Fibroblast of skin of right biceps (primary cell): ENCODE data around the gene KDM4C.

ENCODE experiments used
- DNase-seq: peaks from one replicate; pipeline ENCODE4 v3.0.0-alpha.2; 2013

KDM4C gene

DNA sequence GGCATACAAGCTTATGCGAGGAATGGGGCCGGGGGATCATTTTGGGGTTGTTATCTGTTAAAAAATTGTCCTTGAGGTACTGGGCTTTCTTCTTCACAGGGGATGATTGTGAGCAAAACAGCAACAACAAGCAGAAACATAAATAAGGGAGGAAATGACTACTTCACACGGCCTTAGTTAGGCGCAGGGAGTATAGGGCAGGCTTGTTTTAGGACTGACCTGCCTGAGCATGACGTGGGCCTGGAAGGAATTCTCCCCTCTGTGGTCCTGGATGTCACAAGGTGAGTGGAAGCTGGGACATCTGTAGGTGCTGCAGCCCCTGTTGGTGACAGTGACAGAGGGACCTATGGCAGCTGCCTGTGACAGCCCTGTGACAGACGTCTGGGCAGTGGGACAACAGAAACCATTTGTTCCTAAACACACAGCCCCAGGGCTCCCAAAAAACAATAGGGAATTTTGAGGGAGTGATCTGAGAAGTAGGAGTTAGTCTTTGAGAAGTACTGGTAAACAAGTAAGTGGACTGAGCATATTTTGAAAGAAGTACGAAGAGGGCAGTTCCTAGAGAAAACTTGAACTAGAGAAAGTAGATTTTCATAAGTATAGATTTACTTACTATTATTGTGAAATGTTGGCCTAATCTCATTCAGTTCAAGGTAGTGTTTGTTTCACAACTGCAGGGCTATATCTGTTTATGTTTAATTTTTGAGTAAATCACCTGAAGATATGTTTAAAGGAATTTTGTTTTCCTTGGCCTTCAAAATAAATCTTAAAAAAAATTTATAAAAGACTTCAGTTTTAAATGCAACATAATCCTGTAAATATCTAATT is 113.1 kb downstream of the KDM4C start:
- no peak for DNase-seq

DNA sequence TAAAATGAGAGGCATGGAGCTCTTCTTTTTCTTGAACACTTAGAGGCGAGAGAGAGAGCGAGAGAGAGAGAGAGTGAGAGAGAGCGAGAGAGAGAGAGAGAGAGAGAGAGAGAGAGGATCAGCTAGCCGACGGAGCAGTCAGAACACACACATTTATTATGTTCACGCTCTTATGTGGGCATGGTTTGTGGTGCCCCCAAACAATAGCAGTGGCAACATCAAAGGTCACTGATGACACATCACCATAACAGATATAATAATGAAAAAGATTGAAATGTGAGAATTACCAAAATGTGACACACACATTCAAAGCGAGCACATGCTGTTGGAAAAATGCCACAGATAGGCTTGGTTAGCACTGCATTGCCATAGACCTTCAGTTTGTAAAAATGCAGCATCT is 116.1 kb downstream of the KDM4C start:
- peak; percentile 36 for DNase-seq

DNA sequence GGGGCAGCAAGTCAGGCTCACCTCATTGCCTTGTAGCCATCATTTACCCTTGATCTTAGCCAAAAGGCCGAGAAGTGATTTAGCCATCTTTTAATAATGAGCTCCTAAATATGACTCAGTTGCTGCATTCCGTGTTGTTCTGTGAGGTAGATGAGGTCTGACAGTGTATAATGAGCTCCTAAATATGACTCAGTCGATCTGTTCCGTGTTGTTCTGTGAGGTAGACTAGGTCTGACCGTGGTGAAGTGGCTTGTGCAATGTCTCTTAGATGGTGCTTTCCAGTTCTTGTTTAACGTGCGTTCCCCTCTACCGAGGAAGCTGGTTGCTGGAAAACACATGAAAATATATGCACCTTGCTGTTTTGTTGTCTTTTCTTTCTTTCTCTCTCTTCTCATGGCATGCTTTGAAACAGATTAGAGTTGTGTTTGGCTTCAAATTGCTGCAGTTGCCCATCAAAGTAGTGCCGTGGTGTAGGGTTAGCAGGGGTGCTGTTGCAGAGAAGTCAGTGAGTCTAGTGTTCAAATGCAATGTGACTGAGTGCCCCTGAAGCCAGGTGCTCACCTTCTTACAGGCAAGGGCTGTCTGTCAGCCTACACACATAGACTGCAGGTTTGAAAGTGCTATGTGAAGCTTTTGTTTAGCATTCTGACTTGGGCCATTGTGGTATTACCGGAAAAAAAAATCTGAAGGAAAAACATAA is 118.6 kb downstream of the KDM4C start:
- DNase-seq = peak; percentile 6

DNA sequence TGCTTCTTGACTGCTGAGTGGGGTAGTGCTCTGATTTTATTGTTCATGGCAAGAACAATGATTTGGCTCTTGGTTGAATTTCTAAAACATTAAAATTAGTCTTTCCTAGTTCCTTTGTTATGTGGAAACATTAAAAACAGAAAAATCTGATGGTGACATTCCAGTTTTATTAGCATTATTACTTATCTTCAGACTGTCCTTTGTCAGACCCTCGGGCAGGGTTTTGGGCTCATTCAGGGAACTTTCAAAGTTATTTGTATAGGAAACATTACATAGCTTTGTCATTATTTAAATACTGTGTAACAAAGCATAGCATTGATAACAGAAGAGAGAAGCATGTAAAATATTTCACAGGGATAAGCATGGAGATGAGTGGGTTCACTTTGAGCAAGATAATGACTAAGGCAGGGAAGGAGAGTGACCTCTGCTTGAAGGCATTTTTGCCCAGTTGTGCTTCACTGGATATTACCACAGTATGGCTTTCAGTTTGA is 119.9 kb downstream of the KDM4C start:
- DNase-seq = peak; percentile 52

DNA sequence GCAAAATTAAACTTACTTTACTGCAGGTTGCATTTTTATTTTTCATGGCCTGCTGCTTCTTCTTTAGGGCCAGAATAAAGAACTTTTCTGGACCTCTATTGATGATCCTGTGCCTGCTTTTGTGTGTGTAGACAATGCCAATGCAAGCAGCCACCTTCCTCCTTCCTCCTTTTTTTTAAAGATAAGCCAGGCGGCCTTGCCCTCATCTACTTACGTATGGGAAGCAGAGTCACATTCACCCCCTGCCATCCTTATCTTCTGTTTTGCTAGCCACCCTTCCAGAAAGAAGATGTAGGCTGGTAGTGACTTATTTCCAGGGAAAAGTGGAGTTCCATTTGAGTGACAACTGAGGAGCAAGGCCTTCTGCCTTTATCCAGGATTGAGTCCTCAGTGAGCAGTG is 122.9 kb downstream of the KDM4C start:
- DNase-seq = no peak

DNA sequence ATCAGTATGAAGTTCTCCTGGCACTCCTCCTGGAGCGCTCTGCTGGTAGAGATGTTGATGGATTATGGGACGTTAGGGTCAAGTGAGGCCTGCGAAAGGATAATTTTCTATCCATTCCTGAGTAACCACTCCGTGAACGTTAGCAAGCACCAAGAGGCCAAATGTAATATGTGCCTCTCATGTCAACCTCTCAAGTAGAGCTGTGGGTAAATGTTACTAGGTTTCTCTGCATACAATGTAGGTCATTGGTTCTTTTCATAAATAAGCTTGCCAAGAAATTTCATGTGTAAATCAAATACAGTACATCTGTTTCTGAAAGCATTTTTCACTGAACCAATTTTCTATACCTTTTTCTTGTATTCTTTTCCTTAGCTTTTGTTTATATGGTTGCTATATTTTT is 126.3 kb downstream of the KDM4C start:
- no peak for DNase-seq

DNA sequence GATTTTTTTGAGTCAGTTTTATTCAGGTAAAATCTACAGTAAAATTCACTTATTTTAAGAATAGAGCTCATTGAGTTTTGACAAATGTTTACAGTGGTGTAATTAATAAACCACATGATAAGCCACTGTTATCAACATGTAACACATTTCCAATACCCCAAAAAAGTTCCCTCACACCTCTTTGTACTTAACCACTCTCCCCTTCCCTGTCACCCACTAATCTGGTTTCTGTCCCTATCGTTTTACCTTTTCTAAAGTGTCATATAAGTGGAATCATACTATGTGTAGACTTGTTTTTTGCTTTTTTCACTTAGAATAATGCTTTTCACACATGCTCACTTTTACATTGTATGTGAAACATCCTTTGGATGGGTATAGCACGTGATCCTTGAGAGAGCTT is 127.2 kb downstream of the KDM4C start:
- DNase-seq = no peak

DNA sequence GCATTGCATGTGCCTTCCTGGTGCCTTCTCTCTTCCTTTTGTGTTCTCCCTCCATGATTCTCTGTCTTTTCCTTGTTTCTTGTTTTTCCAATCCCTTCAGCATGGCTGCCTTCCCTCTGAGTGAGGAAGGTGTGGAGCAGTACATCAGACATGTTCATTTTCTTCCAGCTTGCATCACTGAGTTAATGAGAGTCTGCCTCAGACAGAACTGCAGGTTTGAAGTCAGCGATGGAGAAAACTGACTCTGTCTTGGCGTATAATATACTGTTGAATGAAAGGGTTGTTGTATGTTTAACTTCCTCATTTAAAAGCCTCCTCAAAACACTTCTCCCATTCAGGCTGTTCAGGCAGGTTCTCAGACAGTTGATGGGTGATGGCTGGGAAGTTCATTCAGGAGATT is 129.3 kb downstream of the KDM4C start:
- no peak for DNase-seq

DNA sequence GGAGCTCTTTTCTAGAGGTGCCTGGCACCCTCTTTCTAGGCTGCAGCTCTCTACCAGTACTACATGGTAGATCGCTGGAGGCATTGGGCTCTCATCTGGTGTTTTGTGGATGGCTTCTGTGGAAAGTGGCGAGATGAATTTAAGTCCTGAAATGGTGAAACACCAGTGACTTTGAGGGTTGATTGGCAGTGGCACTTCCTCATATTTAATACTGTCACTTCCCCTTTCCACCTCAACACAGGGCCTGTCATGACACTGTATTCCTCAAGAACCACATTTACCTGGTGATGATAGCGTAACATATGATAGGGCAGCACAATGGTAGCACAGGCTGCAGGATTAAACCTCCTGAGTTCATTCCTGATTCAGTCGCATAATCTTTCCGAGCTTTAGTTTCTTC is 132.1 kb downstream of the KDM4C start:
- DNase-seq = no peak

DNA sequence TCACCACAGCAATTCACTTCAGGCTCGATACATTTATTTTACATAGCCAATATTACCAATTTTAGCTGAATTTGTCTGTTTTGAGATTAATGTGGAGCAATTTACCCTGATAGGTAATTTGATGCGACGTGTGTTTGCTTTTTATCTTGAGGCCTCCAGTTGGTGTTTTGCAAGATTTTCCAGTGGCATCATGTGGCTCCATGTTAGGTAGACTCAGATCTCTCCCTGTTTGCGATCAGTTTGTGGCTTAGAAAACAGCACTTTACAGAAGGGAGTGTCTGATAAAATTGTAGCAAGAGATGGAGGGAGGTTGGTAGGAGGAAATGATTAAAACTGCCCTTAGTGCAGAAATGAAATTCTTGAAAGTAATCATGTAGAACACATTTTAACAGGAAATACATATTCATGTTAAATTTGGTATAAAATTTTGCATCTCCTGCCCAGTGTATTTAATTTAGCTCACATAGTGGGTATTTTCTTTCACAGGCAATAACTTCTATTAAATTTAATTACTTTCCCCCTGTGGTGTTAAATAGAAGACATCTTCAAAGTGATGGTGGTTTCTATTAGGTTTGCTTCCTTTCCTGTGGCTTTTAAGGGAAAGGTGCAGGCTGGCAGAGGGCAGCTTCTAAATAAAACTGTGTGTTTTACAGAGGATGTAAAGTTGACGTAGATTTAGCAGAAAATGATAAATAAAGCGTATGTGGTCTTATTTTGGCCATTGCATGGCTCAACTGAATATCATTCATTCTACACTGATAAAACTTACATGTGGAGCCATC is 135.8 kb downstream of the KDM4C start:
- DNase-seq = no peak

DNA sequence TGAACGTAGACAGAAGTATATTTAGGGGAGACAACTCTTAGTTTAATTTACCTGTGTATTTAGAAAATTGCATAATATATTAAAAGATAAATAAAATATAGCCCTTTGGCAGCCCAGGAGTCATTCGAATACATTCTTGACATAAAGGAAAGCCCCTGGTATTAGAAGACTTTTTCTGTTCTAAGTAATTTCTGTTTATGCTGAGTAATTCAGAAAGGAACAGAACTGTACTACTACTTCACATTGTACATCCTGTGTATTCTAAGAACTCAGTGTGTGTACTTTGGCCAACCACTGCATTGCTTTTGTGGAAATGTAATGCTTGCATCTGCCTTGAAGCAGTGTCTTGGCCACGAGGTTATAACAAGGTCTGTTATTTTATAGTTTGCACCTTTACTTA is 136.4 kb downstream of the KDM4C start:
- no peak for DNase-seq

DNA sequence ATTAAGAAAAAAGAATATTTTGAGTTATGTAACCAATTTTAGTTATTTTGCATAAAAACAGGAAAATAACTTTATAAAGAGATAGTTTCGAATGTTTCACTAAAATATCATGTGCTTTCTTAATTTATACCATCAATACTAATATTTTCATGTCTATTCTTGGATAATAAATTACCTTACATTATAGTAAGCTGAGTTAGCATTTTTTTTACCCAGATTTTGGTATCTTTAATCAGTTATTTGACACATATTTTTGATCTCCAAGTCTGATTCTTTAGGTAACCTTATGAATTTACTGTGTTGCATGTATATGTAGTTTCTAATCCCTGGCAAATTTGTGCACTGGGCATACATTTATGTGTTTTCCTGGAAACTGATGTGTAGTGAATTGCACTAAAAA is 138.0 kb downstream of the KDM4C start:
- DNase-seq = no peak

DNA sequence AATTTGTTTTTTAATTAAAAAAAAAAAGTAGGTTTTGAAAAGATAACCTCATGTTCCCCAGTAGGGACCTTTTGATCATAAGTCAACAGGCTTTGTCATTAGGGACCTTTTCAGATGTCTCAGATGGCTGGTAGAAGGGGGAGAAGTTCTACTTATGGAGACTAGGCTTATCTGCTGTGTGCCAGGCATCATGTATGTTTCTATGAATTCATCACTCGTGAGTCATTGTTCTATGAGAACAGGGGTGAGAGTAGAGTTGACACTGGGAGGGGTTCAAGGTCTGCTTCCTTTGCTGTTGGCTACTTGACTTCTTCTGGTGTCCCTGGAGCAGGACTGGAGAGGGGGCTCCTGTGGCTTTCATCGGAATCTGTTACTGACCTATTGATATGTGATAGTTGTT is 138.8 kb downstream of the KDM4C start:
- DNase-seq = peak; percentile 9

DNA sequence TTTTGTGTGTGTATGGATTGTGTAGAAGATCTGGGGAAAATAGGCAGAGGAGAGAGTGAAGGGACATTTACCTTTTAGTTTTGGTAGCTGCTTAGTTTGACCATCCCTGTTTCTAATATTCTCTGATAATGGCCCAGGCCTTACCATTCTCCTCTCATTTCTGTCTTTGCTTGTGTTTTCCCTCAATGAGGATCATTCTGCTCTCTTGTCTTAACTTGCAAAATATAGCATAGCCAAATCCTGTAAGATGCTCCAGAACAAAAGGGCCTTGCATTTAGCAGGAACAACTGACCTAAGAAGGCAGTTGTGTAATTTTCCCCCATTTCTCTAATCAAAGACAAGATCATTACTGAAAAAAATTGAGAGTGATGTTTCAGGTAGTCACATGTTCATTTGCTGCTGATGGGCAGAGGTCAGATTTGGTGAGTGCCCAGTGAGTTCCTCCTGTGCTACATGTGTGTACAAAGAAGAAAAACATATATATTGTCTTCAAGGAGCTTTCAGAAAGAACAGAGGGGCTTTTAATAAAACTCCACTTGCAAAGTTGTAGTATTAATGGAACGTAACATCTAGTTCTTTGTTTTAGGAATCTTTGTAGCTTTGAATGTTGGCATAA is 139.5 kb downstream of the KDM4C start:
- DNase-seq = no peak

DNA sequence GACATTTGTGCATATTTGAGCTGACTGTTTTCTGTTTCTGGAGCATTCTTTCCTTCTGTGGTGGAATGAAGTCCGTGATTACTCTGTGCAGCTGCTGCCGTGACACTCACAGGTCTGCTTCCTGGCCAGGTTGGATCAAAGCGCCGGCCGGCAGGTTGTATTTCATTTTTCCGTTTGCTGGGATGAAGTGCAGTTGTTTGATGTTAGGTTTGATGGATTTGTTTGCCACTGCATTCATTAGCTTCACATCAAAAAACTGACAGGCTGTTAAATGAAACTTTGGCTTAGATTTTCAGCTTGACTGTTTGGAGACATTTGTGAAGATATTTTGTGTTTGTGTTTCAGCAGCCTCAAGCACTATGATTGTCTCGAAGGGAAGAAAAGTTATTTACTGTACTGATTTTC is 140.1 kb downstream of the KDM4C start:
- no peak for DNase-seq

DNA sequence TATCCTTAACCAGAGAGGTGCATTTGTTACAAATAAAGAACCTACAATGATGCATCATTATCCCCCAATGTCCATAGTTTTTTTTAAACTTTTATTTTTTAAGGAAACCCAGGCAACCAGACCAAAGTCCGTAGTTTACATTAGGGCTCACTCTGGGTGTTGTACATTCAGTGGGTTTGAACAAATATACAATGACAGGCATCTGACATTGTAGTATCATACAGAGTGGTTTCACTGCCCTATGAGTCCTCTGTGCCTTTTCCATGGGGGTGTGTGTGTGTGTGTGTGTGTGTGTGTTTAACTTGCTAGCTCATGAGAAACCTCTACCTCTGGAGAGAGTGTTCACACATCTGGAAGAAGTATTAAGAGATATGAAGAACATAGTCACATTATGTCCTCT is 141.5 kb downstream of the KDM4C start:
- no peak for DNase-seq

DNA sequence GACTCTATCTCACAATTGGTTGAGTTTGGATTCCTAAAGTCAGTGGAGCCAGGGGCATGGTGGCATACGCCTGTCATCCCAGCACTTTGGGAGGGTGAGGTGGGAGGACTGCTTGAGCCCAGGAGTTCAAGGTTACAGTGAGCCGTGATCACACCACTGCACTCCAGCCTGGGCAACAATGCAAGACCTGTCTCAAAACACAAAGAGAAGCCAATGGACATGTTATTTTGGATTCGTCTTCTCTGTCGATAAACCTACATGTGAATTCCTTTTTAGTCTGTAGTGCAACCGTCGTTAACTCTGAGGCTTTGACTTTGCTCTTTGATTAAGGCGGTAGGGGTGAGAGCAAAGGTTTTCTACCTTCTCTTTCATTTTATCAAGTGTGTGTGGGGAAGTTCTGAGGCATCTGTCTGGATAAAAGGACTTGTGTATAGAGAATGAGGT is 142.7 kb downstream of the KDM4C start:
- no peak for DNase-seq

DNA sequence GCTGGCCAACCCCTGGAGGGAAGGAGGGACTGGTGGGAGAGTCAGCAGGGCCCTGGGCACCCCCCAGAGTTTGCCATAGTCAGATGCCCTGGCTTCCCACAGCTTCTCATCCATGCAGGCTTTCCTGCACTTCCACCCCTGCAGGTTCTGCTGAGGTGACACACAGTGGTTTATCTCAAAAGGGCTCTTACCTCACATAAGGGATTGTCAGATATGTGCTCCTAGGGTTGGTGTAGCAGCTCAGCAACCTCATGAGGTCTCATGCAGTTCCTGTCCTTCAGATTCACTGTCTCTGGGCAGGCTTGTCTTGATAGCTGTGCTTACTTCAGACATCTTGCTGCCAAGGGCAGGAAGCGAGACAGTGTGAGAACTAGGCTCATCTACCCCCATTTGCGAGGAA is 143.4 kb downstream of the KDM4C start:
- DNase-seq = no peak

DNA sequence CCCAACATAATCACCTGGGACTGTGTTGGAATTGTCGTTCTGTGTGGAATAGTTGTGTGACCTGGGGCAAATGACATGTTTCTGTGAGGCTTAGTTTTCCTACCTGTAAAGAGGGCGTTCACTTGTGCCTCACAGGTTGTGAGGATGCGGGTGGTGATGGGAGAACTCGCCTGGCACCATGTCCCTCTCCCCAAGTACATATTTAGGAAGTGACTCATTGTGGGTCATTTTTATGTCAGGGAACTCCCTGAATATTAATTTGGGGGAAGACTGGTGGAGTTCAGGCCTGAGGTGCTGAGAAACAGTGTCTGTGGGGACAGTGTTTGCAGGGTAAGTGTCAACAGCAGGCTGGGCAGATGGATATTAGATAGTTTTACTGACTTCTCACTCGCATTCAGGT is 144.7 kb downstream of the KDM4C start:
- DNase-seq = peak; percentile 15

DNA sequence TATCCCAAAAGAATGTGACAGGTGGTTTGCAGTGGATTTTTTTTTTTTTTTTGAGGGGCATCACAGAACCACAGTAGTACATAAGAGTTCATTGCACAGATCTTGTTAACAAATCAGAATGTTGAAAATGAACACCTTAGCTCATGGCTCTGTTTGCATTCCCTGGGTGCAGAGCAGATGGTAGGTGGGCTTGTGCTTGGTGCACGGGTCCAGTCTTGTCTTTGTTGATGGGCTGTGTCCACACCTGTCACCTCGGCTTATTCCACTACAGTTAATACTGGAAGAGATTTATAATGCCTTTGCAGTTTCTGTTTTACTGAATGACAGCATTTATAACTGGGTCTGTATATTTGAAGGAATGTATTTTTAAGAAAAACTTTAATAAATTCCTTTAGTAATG is 146.6 kb downstream of the KDM4C start:
- DNase-seq = no peak

DNA sequence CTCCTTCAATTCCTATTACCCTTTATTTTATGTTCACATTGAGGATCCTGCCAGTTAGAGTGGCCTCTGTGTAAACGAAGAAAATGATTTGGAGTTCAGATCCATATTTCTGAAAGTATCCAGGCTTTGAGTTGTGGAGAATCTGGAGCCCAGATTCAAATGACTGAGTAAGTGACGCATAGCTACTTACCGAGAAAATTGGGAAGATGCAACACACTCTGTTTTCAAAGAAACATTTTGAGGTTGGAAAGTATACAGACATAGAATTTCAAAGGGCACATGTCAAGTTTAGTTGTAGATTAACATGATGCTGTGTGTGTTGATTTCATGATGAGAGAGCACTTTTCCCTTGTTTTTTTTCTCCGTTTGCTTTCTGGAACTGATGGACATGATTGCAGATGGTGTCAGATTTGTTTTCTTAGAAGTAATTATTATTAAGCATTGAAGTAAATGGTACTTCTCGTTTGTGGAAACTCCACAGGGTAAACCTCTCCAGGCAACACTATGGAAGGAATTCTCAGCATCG is 148.1 kb downstream of the KDM4C start:
- DNase-seq = no peak

DNA sequence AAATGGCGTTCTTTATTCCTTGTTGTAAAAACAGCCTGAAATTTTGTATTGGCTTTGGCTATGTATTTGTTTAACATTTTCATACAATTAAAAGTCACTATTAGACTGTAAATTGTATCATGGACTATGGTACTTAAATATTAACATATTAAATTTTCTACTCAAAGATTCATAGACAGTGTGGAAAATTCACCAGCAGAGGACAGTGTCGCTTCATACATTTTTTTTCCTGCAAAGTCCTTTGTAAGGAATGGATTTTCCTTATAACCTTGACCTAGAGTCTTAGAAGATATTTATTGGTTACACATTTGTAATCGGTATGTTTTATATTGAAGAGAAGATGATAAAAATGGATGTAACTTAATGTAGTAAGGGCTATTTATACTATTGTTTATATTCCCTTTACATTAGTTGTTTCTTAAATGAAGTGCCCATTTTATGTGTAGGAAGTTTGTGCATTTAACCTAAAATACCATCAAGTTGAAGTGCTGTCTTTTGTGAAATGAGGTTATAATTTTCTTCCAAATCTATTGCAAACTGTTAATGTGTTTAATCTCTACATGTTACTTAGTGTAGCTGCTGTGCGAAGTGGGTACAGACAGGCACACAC is 150.1 kb downstream of the KDM4C start:
- DNase-seq = peak; percentile 35
